Cardiac fibroblast (primary cell): ENCODE data around the gene SOHLH1.

Experiments
- DNase-seq, 2 donors: peaks; one replicate each; pipeline versions ENCODE4 v3.0.0 to v3.0.0-alpha.2; 2010; ENCODE audit warnings: low read depth in 2 of 2
- H3K4me3 ChIP-seq, 2 donors: replicated peaks in 1 of 2; 1 replicate in 1 of 2; 2 replicates in 1 of 2; pipeline ENCODE4 v1.5.1; 2011; ENCODE audit warnings: low read depth in 2 of 2, low read length in 2 of 2, mild to moderate bottlenecking in 2 of 2, moderate library complexity in 1 of 2
- CTCF ChIP-seq: IDR thresholded peaks from one replicate; pipeline ENCODE4 v1.5.1; 2011; ENCODE audit warnings: low read depth, mild to moderate bottlenecking, low read length, inconsistent platforms

Gene SOHLH1

GRCh38 chr9:135698767-135699166 is 514 bp downstream of the SOHLH1 start:
- no peak for TF ChIP-seq CTCF
- H3K4me3 ChIP-seq, result no peak overlapping the region
- no peak for DNase-seq

- DNase-seq, result no peak
- TF ChIP-seq CTCF, result no peak
- H3K4me3 ChIP-seq, result no peak overlapping the region
Observed at GRCh38 chr9:135698236-135698635, 1.0 kb downstream of the SOHLH1 start.

GRCh38 chr9:135697226-135697625 is 2.1 kb downstream of the SOHLH1 start:
- no peak overlapping the region for H3K4me3 ChIP-seq
- no peak for TF ChIP-seq CTCF

GRCh38 chr9:135696446-135696845 is 2.8 kb downstream of the SOHLH1 start:
- no peak for TF ChIP-seq CTCF
- no peak overlapping the region for H3K4me3 ChIP-seq
- no peak for DNase-seq

More at GRCh38 chr9:135697226-135697625, 2.1 kb downstream of the SOHLH1 start:
- no peak for DNase-seq

- no peak overlapping the region for H3K4me3 ChIP-seq
- DNase-seq, result no peak
- TF ChIP-seq CTCF, result no peak
Observed at GRCh38 chr9:135695642-135696041, 3.6 kb downstream of the SOHLH1 start.

GRCh38 chr9:135695036-135695435 is 4.2 kb downstream of the SOHLH1 start:
- no peak overlapping the region for H3K4me3 ChIP-seq
- no peak for TF ChIP-seq CTCF
- no peak for DNase-seq

GRCh38 chr9:135694414-135694813 is 4.9 kb downstream of the SOHLH1 start:
- DNase-seq, result no peak
- no peak for TF ChIP-seq CTCF
- no peak overlapping the region for H3K4me3 ChIP-seq
